ENCODE measurements around the gene UMAD1. TPM values are rescaled to one million over a fixed set of nuclear protein-coding genes. Genes with fewer than 3 reads are reported as not detected.

The UMAD1 gene
- total RNA-seq, 2 experiments from 2014 or later, result 11.0 to 15.3 TPM

DNA sequence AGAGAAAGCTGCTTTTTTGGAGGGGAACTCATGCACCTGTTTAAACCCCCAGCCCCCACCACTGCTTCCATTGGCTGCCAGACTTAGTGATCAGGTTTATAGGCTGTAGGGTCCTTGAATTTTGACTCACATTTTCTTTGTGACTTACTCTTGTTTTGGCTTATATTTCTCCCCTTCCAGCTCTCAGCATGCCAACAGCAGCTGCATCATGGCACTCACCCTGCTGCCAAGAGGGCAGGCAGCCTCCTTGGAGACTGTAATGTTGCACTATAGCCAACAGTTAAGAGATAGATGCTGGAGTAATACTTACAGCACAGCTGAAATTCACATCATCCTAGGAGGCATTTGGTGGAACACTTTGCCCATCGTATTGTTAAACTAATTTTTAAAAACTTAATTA is 230.0 kb downstream of the UMAD1 start:
- no peak overlapping the region for H3K4me3 Mint-ChIP-seq
- Histone ChIP-seq H3K27ac (ENCODE audit: low read depth in 1 of 2, low read length in 2 of 2) (no peak overlapping the region), H3K9me3 (ENCODE audit: control insufficient read depth in 1 of 2, insufficient read depth in 1 of 2, low read length in 2 of 2) (peaks cover 0 to 3% of the 10 kb centered on the region in 2 experiments), H3K4me3 (ENCODE audit: low read length) (no peak overlapping the region), H3K36me3 (ENCODE audit: insufficient read depth, low read length) (no peaks in the 10 kb centered on the region), H3K27me3 (ENCODE audit: control insufficient read depth in 1 of 2, insufficient read depth in 2 of 2, low read length in 2 of 2) (no peaks in the 10 kb centered on the region), H3K4me1 (ENCODE audit: insufficient read depth, low read length) (no peaks in the 10 kb centered on the region)
- no peak overlapping the region for H3K27ac Mint-ChIP-seq
- H3K27me3 Mint-ChIP-seq, result no peaks in the 10 kb centered on the region
- ChIA-PET CTCF (no interaction called here), POLR2A (no interaction called here)
- no peaks in the 10 kb centered on the region for H3K9me3 Mint-ChIP-seq
- H3K36me3 Mint-ChIP-seq (ENCODE audit: low read depth), result peaks cover 21% of the 10 kb centered on the region
- no peaks in the 10 kb centered on the region for H3K4me1 Mint-ChIP-seq (ENCODE audit: low read depth)
- DNase-seq, result no peak
- intact Hi-C loops (cut with DNase I, micrococcal nuclease), result no loop called here
- TF ChIP-seq, protein P1, sequence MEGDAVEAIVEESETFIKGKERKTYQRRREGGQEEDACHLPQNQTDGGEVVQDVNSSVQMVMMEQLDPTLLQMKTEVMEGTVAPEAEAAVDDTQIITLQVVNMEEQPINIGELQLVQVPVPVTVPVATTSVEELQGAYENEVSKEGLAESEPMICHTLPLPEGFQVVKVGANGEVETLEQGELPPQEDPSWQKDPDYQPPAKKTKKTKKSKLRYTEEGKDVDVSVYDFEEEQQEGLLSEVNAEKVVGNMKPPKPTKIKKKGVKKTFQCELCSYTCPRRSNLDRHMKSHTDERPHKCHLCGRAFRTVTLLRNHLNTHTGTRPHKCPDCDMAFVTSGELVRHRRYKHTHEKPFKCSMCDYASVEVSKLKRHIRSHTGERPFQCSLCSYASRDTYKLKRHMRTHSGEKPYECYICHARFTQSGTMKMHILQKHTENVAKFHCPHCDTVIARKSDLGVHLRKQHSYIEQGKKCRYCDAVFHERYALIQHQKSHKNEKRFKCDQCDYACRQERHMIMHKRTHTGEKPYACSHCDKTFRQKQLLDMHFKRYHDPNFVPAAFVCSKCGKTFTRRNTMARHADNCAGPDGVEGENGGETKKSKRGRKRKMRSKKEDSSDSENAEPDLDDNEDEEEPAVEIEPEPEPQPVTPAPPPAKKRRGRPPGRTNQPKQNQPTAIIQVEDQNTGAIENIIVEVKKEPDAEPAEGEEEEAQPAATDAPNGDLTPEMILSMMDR (IDR thresholded peaks at IDR 0.05), result no peak
- no peak for ATAC-seq (ENCODE audit: poor library complexity)

DNA sequence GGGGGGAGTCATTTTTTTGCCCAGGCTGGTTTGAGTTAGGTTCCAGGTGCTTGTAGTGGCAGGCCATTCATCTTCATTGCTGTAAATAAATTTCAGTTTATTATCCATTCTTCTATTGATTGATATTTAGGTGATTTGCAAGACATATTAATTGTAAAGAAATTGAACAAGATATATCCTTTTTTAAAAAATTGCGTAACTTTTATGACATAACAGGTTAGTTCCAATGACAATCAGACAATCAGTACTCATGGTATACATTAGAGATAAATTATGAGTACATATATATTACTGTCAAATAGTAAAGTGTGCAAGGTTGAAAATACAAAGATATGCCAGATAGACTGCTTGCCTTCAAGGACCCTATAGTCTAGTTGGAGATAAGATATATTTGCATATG is 235.9 kb downstream of the UMAD1 start:
- TF ChIP-seq, protein P1 (IDR thresholded peaks at IDR 0.05), result no peak
- Mint-ChIP-seq H3K9me3 (no peaks in the 10 kb centered on the region), H3K36me3 (ENCODE audit: low read depth) (peaks cover 28% of the 10 kb centered on the region), H3K27me3 (no peaks in the 10 kb centered on the region), H3K4me1 (ENCODE audit: low read depth) (no peaks in the 10 kb centered on the region), H3K4me3 (no peak overlapping the region), H3K27ac (no peak overlapping the region)
- DNase-seq (no peak), ATAC-seq (ENCODE audit: poor library complexity) (no peak)
- no peaks in the 10 kb centered on the region for H3K36me3 ChIP-seq (ENCODE audit: insufficient read depth, low read length)
- no peak overlapping the region for H3K4me3 ChIP-seq (ENCODE audit: low read length)
- intact Hi-C loops (cut with DNase I, micrococcal nuclease), result no loop called here
- ChIA-PET CTCF (no interaction called here), POLR2A (no interaction called here)
- no peaks in the 10 kb centered on the region for H3K4me1 ChIP-seq (ENCODE audit: insufficient read depth, low read length)
- no peaks in the 10 kb centered on the region for H3K27me3 ChIP-seq (ENCODE audit: control insufficient read depth in 1 of 2, insufficient read depth in 2 of 2, low read length in 2 of 2)
- H3K9me3 ChIP-seq (ENCODE audit: control insufficient read depth in 1 of 2, insufficient read depth in 1 of 2, low read length in 2 of 2), result peaks cover 0 to 3% of the 10 kb centered on the region in 2 experiments
- no peak overlapping the region for H3K27ac ChIP-seq (ENCODE audit: low read depth in 1 of 2, low read length in 2 of 2)

DNA sequence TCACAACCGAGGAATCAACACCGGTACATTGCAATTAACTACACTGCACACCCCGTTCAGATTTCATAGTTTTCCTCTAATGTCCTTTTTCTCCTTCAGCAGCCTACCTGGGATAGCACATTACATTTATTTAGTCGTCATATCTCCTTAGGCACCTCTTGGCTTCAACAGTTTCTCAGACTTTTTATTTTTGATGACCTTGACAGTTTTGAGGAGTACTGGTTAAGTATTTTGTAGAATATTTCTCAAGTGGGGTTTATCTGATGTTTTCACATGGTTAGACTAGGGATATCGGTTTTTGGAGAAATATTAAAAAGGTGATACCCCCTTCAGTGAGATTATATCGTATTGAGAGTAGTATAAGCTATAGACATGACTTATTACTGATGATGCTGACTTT is 241.0 kb downstream of the UMAD1 start:
- no peak overlapping the region for H3K27ac ChIP-seq (ENCODE audit: low read depth in 1 of 2, low read length in 2 of 2)
- ChIA-PET POLR2A (no interaction called here), CTCF (no interaction called here)
- intact Hi-C loops (cut with DNase I, micrococcal nuclease), result no loop called here
- no peak for ATAC-seq (ENCODE audit: poor library complexity)
- H3K9me3 ChIP-seq (ENCODE audit: control insufficient read depth in 1 of 2, insufficient read depth in 1 of 2, low read length in 2 of 2), result no peaks in the 10 kb centered on the region
- H3K27ac Mint-ChIP-seq, result no peak overlapping the region
- no peaks in the 10 kb centered on the region for H3K4me1 ChIP-seq (ENCODE audit: insufficient read depth, low read length)
- peaks cover 10% of the 10 kb centered on the region for H3K36me3 Mint-ChIP-seq (ENCODE audit: low read depth)
- H3K27me3 ChIP-seq (ENCODE audit: control insufficient read depth in 1 of 2, insufficient read depth in 2 of 2, low read length in 2 of 2), result no peaks in the 10 kb centered on the region
- H3K4me3 ChIP-seq (ENCODE audit: low read length), result no peak overlapping the region
- H3K4me1 Mint-ChIP-seq (ENCODE audit: low read depth), result no peaks in the 10 kb centered on the region
- TF ChIP-seq, protein P1 (IDR thresholded peaks at IDR 0.05), result no peak
- H3K27me3 Mint-ChIP-seq, result no peaks in the 10 kb centered on the region
- DNase-seq, result no peak
- no peaks in the 10 kb centered on the region for H3K36me3 ChIP-seq (ENCODE audit: insufficient read depth, low read length)
- no peak overlapping the region for H3K4me3 Mint-ChIP-seq
- no peaks in the 10 kb centered on the region for H3K9me3 Mint-ChIP-seq

Measured in CD4-positive, alpha-beta T cell (primary cell).